AG09319 (cell line): ENCODE measurements around the gene HLA-DMB.
"Not testable (repeated sequence)": the region's sequence is repeated elsewhere in the genome, so short reads cannot be mapped to it uniquely, and the experiment has no call there.

Experiments
- DNase-seq: peaks from one replicate; pipeline ENCODE4 v3.0.0-alpha.2; 2010; ENCODE audit warnings: low read depth; ENCODE audit errors: extremely low read depth
- CTCF ChIP-seq: IDR thresholded peaks from 2 replicates; pipeline ENCODE4 v1.5.1; 2011; ENCODE audit warnings: low read depth, mild to moderate bottlenecking, inconsistent platforms, low read length, moderate library complexity

The HLA-DMB gene

DNA sequence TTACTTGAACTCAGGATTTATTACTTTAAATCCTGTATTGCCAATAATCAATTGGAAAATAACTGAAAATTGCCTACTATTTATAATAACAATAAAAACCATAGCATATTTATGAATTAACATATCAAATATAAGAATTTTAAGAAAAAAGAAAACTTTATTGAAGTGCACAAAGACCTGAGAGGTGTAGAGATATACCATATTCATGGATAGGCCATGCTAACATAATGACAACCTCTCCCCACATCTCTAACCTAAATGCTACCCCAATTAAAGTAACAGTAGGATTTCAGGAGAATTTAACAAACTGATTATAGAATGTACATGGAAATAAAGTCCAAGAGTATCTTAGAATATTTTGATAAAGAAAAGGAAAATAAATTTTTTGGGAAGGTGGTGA is 5.1 kb upstream of the HLA-DMB start:
- TF ChIP-seq CTCF: no peak
- no peak for DNase-seq

GRCh38 chr6:32945108-32945760 is 4.4 kb upstream of the HLA-DMB start:
- no peak for DNase-seq
- no peak for TF ChIP-seq CTCF

DNA sequence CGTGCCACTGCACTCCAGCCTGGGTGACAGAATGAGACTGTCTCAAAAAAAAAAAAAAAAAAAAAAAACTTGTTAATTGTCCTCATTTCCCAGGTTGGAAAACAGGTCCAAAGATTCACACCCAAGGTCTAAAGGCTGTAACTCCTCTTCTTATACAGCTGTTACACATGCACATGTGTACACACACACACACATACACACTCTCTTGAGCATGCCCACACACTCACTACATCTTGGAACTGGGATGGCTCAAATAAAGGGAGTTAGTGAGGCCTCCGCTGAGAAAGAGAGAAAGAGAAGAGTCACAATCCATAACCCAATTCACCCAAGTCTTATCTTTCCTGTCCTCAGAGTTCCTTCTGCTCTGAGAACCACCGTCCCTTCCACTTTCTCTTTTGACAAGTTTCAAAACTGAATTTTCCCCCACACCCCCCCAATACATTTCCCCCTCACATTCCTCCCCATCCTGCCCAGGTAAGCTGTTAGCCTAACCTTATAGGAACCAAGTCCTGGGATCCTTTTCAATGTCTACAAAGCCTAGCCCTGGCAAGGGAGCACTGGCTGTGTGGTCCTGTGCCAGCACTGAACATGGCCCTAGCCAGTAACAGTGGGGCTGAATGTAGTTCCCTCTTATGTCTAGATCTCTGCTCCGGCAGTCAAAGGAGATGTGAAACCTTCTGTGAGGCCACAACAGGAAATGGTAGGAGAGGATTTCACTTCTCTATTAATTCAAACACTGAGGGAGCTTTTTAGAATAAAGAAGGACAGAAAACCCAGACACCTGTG is 3.2 kb upstream of the HLA-DMB start:
- TF ChIP-seq CTCF: no peak
- no peak for DNase-seq

DNA sequence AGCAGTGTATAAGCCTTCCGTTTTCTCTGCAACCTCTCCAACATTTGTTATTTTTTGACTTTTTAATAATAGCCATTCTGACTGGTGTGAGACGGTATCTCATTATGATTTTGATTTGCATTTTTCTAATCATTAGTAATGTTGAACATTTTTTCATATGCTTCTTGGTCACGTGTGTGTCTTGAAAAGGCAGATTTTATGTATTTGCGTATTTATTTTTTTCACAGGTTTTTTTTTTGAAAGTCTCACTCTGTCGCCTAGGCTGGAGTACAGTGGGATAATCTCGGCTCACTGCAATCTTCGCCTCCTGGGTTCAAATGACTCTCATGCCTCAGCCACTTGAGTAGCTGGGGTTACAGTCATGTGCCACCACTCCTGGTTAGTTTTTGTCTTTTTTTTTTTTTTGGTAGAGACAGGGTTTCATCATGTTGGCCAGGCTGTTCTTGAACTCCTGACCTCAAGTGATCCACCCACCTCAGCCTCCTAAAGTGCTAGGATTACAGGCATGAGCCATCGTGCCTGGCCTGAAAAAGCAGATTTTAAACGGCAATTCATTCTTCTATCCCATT is 1.8 kb upstream of the HLA-DMB start:
- DNase-seq: not testable (repeated sequence)

DNA sequence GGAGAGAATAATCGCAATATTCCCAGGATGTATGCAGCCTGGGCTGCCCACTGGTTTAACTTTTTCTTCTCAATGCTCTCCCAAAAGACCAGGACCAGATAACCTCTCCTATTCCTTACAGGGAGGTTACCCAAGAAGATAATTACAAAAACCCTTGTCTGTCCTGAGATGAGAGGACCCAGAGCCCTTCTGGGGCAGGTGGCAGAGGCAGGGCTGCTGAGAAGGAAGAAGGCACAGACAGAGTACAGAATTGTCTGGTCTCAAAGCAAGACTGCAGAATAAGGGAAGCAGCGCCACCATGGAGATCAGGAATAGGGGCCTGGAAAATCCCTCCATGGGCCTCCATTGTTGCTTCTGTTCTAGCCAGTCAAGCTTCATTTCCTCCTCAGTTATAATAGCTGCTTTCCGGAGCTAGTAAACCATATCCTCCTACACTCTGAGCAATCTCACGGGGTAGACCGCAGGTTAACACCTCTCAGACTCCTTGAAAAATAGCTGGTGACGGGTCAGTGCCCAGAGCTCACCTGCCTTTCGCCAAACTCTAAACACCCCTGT is 463 bp upstream of the HLA-DMB start:
- DNase-seq: no peak
- no peak for TF ChIP-seq CTCF

GRCh38 chr6:32938494-32938893 is 2.3 kb downstream of the HLA-DMB start:
- TF ChIP-seq CTCF: no peak
- DNase-seq: no peak

DNA sequence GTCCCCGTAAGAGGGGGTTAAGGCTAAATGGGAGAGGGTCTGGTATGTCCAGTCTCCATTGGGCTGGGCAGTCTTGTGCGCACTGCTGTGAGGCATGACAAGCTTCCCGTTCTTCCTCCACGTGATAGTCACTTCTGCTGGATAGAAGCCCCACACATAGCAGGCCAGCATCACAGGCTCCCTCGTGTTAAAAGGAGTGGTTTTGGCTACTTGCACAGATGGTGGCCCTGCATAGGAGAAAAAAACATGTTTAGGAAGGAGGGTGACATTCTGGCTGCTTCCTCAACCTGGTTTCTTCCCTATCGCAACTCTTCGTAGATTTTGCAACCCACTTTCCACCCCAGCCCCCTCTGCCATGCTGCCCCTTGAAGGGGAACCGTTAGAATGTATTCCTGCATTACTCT is 3.6 kb downstream of the HLA-DMB start:
- no peak for DNase-seq
- TF ChIP-seq CTCF: no peak
